Activated naive CD4-positive, alpha-beta T cell treated with anti-CD3 and anti-CD28 coated beads, Interleukin-2, amount 10 ng/mL, durations not matched to agents 5 hours and 36 hours (primary cell): ENCODE results near the gene DNASE1L2. TPM values are rescaled to one million over a fixed set of nuclear protein-coding genes. Genes with fewer than 3 reads are reported as not detected.

Experiments
- microRNA-seq: library from miRNA; unstranded; fragments of <30 nt; microRNA quantifications from one replicate; pipeline ENCODE4 v1.2.0, GENCODE V29; 2022; ENCODE audit warnings: borderline microRNAs expressed, borderline replicate concordance
- total RNA-seq, 2 experiments: library from RNA; stranded (reverse); gene quantifications; one replicate each; pipeline ENCODE4 v1.2.3, GENCODE V29; 2021

Gene DNASE1L2, protein sequence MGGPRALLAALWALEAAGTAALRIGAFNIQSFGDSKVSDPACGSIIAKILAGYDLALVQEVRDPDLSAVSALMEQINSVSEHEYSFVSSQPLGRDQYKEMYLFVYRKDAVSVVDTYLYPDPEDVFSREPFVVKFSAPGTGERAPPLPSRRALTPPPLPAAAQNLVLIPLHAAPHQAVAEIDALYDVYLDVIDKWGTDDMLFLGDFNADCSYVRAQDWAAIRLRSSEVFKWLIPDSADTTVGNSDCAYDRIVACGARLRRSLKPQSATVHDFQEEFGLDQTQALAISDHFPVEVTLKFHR
- total RNA-seq: 1 to 10 TPM; 2.6 to 2.8 TPM

DNA sequence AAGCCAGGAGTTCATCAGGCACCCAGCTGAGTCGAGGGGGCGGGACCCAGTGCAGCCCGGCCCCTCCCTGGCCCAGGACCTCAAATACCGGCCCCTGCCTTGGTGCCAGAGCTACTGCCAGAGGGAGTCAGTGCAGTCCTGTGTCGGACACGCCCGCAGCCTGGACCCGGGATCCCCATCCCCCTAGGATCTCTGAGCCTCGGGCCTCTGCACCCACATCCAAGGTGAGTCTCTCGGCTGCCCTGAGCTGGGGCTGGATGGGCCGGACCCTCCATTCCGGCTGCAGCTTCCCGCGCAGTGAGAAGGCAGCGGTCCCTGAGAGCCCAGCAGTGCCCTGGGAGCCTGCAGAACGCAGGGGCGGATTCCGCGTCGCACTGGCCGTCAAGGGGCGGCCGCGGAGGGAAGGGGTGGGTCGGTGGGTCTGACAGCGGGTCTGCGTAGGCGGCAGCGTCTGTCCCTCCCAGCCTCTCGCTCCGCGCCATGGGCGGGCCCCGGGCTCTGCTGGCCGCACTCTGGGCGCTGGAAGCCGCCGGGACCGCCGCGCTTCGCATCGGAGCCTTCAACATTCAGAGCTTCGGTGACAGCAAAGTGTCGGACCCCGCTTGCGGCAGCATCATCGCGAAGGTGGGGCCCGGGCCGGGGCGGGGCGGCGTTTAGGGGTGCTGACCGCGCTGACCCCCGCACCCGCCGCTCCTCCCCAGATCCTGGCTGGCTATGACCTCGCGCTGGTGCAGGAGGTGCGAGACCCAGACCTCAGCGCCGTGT is at the start of gene DNASE1L2:
TSS of gene DNASE1L2 (plus strand) at position 108 of the 765 bp plus-strand sequence. CDS start at position 481, 373 bp downstream.

DNA sequence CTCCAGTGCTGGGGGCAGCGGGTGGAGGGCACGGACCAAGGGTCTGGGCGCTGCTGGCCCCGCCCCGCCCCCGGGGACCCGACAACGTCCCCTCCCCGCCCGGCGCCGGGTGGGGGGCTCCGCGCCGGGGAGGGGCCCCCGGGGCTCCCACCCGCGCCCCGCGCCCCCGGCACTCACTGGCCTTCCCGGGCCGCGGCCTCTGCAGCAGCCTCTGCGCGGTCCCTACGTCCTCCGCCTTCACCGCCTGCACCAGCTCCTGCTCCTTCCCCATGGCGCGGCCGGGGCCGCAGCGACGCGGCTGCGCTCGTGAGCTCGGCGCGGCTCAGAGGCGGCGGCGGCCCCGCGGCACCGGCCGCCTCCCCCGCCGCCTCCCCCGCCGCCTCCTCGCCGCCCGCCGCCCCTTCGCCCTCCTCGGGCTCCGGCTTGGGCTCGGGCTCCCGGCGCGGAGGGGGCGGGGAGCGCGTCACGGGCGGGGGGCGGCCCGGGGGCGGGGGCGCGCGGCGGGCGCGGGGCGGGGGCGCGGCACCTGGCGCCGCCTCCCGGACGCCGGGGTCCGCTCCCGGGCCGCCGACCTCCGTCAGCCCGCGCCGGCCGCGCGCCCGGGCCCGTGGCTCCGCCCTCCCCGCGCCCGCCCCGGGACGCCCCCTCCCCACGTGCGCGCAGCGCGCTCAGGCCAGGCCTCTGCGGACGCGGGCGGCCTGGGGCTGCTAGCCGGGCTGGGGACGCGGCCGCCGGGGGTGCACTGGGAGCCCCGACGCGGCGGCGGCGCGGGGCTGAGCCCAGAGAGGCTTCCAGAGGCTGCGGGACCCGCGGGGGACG is 39.9 kb upstream of the DNASE1L2 start, which contains the start of gene CASKIN1:
TSS of gene CASKIN1 (minus strand) at position 444 of the 819 bp plus-strand sequence. CDS start at position 271, 173 bp downstream.

DNA sequence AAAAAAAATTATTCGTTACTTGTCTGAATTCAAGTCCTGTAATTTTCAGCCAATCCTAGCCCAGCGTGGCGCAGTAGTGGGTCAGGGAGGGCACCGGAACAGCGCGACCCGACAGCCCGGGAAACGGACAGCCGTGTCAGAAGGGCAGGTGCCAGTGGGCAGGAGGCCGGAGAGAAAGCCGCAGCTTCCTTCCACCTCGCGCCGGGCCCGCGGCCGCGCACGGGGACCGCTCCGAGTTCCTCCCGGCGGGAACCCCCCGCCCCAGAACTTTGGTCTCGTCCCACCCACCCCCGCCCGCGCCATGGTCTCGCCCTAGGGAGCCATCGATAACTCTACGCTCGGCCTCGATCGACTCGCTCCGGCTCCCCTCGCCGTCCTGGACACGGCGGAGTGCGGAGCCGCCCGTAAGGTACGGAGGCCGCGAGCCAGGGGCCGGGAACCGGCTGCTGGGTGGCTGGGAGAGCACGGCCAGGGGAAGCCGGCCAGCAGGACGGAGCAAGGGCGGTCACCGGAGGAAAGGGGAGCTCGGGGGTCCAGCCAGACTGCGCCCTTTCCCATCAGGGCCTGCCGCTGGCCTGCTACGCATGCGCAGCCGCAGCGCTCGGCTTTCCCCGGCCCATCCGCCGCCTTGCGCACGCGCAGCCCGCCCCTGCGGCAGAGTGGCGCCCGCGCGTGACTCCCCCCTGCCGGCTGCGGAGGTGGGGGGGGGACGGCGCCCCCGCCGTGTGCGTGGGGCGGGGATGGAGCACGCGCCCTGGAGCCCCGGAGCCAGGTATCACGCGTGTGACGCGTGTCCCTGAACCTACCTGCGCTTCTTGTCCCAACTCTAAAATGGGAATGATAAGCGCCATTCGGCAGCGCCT is 30.9 kb upstream of the DNASE1L2 start, which contains the start of gene MLST8:
TSS of gene MLST8 (plus strand) at position 351 of the 863 bp plus-strand sequence. CDS start 632 bp downstream, outside the sequence.

GRCh38 chr16:2210386-2211365 is 25.6 kb upstream of the DNASE1L2 start, which contains the start of gene BRICD5:
BRICD5 (minus strand) TSS chr16:2210863; CDS start chr16:2210833, 30 bp downstream.

GRCh38 chr16:2214719-2214968 is 21.6 kb upstream of the DNASE1L2 start, which contains the start of gene PGP:
PGP (minus strand) TSS chr16:2214840; CDS start chr16:2214777, 63 bp downstream.

GRCh38 chr16:2223221-2223941 is 12.9 kb upstream of the DNASE1L2 start, which contains the start of gene E4F1:
E4F1 (plus strand) TSS chr16:2223591; CDS start chr16:2223614, 23 bp downstream.

GRCh38 chr16:2251296-2252111 is 15.3 kb downstream of the DNASE1L2 start, which contains the start of gene ECI1:
ECI1 (minus strand) TSS chr16:2251587; CDS start chr16:2251566, 21 bp downstream.

DNA sequence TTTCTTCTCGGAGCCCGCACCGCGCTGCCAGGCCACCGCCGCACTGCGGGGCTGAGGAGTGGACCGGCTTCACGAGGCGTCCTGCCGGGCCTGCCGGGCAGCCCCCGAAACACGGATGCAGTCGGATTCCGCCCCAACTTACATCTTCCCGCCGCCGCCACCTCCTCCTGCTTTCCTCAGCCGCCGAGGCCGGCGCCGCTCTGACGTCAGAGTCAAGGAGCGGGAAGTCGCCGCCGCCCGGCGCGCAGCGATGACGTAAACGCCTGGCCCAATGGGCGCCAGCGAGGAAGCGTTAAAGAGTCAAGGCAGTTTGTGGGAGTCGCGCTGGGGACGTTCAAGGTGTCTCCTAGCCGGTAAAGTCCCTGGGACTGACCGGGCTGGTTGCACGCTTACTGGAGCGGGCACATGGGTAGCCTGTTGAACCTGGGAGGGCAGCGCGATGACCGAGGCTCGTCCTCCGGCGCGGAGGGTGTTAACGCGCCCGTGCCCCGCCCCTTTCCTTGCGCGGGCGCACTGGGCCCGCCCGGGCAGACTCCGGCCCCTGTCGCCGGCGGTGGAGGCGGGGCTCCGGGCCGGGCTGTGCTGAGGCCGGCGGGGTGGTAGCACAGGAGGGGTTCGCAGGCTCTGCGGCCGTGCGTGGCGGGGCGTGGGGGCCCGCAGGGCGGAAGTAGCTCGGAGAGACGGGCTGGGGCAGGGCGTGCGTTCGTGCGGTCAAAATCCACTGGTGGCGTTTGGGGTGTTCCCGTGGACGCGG is 31.8 kb downstream of the DNASE1L2 start, which contains the start of gene RNPS1:
TSS of gene RNPS1 (minus strand) at position 214 of the 754 bp plus-strand sequence. CDS start 3,483 bp downstream, outside the sequence.

Small RNA genes lying within 50 kb of the gene (microRNA-seq; reads per million reads assigned to microRNA genes)
- gene MIR3677 (not detected), gene MIR4717 (not detected)

Other genes with a start within 250 kb of the DNASE1L2 start
- gene SYNGR3, start 246.5 kb upstream of the DNASE1L2 start, total RNA-seq: 1 to 10 TPM; 2.2 to 2.8 TPM
- 10 to 100 TPM; 51.5 to 52.2 TPM for gene ZNF598, start 226.6 kb upstream of the DNASE1L2 start, total RNA-seq
- under 1 TPM; 0.24 to 0.48 TPM for gene NPW, start 216.7 kb upstream of the DNASE1L2 start, total RNA-seq
- gene NHERF2, start 209.5 kb upstream of the DNASE1L2 start, total RNA-seq: 1 to 10 TPM; 2.8 to 3.2 TPM
- 10 to 100 TPM; 21.4 to 21.8 TPM for gene NTHL1, start 188.6 kb upstream of the DNASE1L2 start, total RNA-seq
- 100 to 1,000 TPM; 106 to 109 TPM for gene TSC2, start 188.5 kb upstream of the DNASE1L2 start, total RNA-seq
- 10 to 100 TPM; 66.5 to 78.0 TPM for gene PKD1, start 100.5 kb upstream of the DNASE1L2 start, total RNA-seq
- gene RAB26, start 87.8 kb upstream of the DNASE1L2 start, total RNA-seq: under 1 TPM in 1 of 2 experiments, not detected in 1; 0.15 TPM
- 10 to 100 TPM; 57.4 to 58.9 TPM for gene TRAF7, start 80.7 kb upstream of the DNASE1L2 start, total RNA-seq
- under 1 TPM; 0.28 to 0.39 TPM for gene CASKIN1, start 39.8 kb upstream of the DNASE1L2 start, total RNA-seq
- gene MLST8, start 31.0 kb upstream of the DNASE1L2 start, total RNA-seq: 10 to 100 TPM; 30.6 to 34.2 TPM
- 10 to 100 TPM; 11.9 to 12.7 TPM for gene BRICD5, start 25.6 kb upstream of the DNASE1L2 start, total RNA-seq
- 10 to 100 TPM; 17.4 to 17.5 TPM for gene PGP, start 21.6 kb upstream of the DNASE1L2 start, total RNA-seq
- gene E4F1, start 12.9 kb upstream of the DNASE1L2 start, total RNA-seq: 10 to 100 TPM; 30.1 to 31.5 TPM
- gene ECI1, start 15.1 kb downstream of the DNASE1L2 start, total RNA-seq: 10 to 100 TPM; 30.7 to 35.4 TPM
- 100 to 1,000 TPM; 185 to 190 TPM for gene RNPS1, start 31.7 kb downstream of the DNASE1L2 start, total RNA-seq
- gene ABCA3, start 104.3 kb downstream of the DNASE1L2 start, total RNA-seq: 1 to 10 TPM; 3.8 TPM
- gene CCNF, start 193.0 kb downstream of the DNASE1L2 start, total RNA-seq: 10 to 100 TPM; 59.3 to 61.7 TPM
- gene TEDC2, start 223.7 kb downstream of the DNASE1L2 start, total RNA-seq: 1 to 10 TPM; 8.3 to 8.8 TPM
- gene NTN3, start 234.9 kb downstream of the DNASE1L2 start, total RNA-seq: not detected
- 10 to 100 TPM; 10.2 to 10.3 TPM for gene TBC1D24, start 238.7 kb downstream of the DNASE1L2 start, total RNA-seq